Measurements from ENCODE around the gene RASA2.
"Not testable (repeated sequence)": the region's sequence is repeated elsewhere in the genome, so short reads cannot be mapped to it uniquely, and the experiment has no call there.

The RASA2 gene

GRCh38 chr3:141499284-141499683 lies 12.5 kb downstream of the RASA2 start:
- no peak for DNase-seq

- DNase-seq = no peak
Measured at GRCh38 chr3:141499965-141500364, 13.1 kb downstream of the RASA2 start.

GRCh38 chr3:141500397-141500796 lies 13.6 kb downstream of the RASA2 start:
- no peak for DNase-seq

GRCh38 chr3:141505166-141505565 lies 18.3 kb downstream of the RASA2 start:
- no peak for DNase-seq

GRCh38 chr3:141506071-141506470 lies 19.2 kb downstream of the RASA2 start:
- no peak for DNase-seq

GRCh38 chr3:141507392-141508066 lies 20.7 kb downstream of the RASA2 start:
- DNase-seq = no peak

- no peak for DNase-seq
Measured at GRCh38 chr3:141508067-141508436, 21.2 kb downstream of the RASA2 start.

- no peak for DNase-seq
Measured at GRCh38 chr3:141511361-141511760, 24.5 kb downstream of the RASA2 start.

GRCh38 chr3:141514382-141514781 lies 27.6 kb downstream of the RASA2 start:
- no peak for DNase-seq

GRCh38 chr3:141519587-141519986 lies 32.8 kb downstream of the RASA2 start:
- no peak for DNase-seq

- no peak for DNase-seq
Measured at GRCh38 chr3:141521781-141522180, 35.0 kb downstream of the RASA2 start.

GRCh38 chr3:141523615-141524375 lies 37.0 kb downstream of the RASA2 start:
- DNase-seq = no peak

GRCh38 chr3:141524988-141525387 lies 38.2 kb downstream of the RASA2 start:
- no peak for DNase-seq

GRCh38 chr3:141525814-141526213 lies 39.0 kb downstream of the RASA2 start:
- no peak for DNase-seq

GRCh38 chr3:141526709-141527108 lies 39.9 kb downstream of the RASA2 start:
- no peak for DNase-seq

GRCh38 chr3:141528800-141529199 lies 42.0 kb downstream of the RASA2 start:
- DNase-seq = no peak

GRCh38 chr3:141529256-141529655 lies 42.4 kb downstream of the RASA2 start:
- DNase-seq = no peak

- DNase-seq = no peak
Measured at GRCh38 chr3:141529717-141530414, 43.0 kb downstream of the RASA2 start.

GRCh38 chr3:141530415-141530768 lies 43.6 kb downstream of the RASA2 start:
- DNase-seq = no peak

GRCh38 chr3:141532609-141533008 lies 45.8 kb downstream of the RASA2 start:
- no peak for DNase-seq

GRCh38 chr3:141536017-141536416 lies 49.2 kb downstream of the RASA2 start:
- DNase-seq = not testable (repeated sequence)

- DNase-seq = no peak
Measured at GRCh38 chr3:141537856-141538255, 51.0 kb downstream of the RASA2 start.

- no peak for DNase-seq
Measured at GRCh38 chr3:141538568-141539240, 51.9 kb downstream of the RASA2 start.

Measured in effector CD8-positive, alpha-beta T cell (primary cell).